ENCODE data around the gene SH3TC1. TPM values are rescaled to one million over a fixed set of nuclear protein-coding genes. Genes with fewer than 3 reads are reported as not detected.

The SH3TC1 gene
- polyA plus RNA-seq, 1 donor (not counting 4 experiments of a cell fraction or from before 2014, with no cell fraction given): 12.3 TPM

GRCh38 chr4:8169763-8170162, 29.3 kb upstream of the SH3TC1 start:
- Histone ChIP-seq H3K4me2 (ENCODE audit: control insufficient read depth, extremely low read depth, insufficient read depth, low read depth, low read length) (no peak overlapping the region), H3K27me3 (ENCODE audit: control insufficient read depth, extremely low read depth, insufficient read depth, low read length) (peaks cover 8% of the 10 kb centered on the region), H2AFZ (ENCODE audit: control insufficient read depth, low read length) (no peak overlapping the region), H3K9me1 (ENCODE audit: control insufficient read depth, extremely low read depth, insufficient read depth, low read length) (no peaks in the 10 kb centered on the region), H3K36me3 (ENCODE audit: control insufficient read depth in 2 of 2, extremely low read depth in 1 of 2, insufficient read depth in 2 of 2, low read length in 2 of 2) (no peaks in the 10 kb centered on the region), H3K79me2 (ENCODE audit: control insufficient read depth, insufficient read depth, low read length) (no peaks in the 10 kb centered on the region), H3K9ac (ENCODE audit: control insufficient read depth, extremely low read depth, insufficient read depth, low read length) (no peak overlapping the region), H3K4me3 (ENCODE audit: control insufficient read depth in 2 of 3, extremely low read depth in 1 of 3, insufficient read depth in 2 of 3, low read depth in 1 of 3, low read length in 3 of 3) (no peak overlapping the region), H4K20me1 (ENCODE audit: control insufficient read depth, extremely low read depth, insufficient read depth, low read length) (no peaks in the 10 kb centered on the region), H3K9me3 (ENCODE audit: control insufficient read depth, low read depth, low read length) (peaks cover 4% of the 10 kb centered on the region), H3K4me1 (ENCODE audit: control insufficient read depth, extremely low read depth, insufficient read depth, low read length) (peaks cover 5% of the 10 kb centered on the region), H3K27ac (ENCODE audit: control insufficient read depth, insufficient read depth, low read length) (no peak overlapping the region)
- dilution Hi-C loops (cut with MboI; ENCODE audit: extremely low pct_ligation_motif_present, low sequenced_read_pairs): no loop called here
- TF ChIP-seq CTCF (optimal IDR thresholded peaks at IDR 0.05 in 1 of 3, IDR thresholded peaks at IDR 0.05 in 1 of 3, conservative IDR thresholded peaks at IDR 0.05 in 1 of 3; ENCODE audit: extremely low read depth in 1 of 3, insufficient read depth in 2 of 3, low read length in 3 of 3): no peak
- no peak for TF ChIP-seq EZH2 (IDR thresholded peaks at IDR 0.05; ENCODE audit: low read length)
- DNase-seq (ENCODE audit: low read depth, low spot score): no peak
- FAIRE-seq: no peak

- Histone ChIP-seq H3K4me3 (ENCODE audit: control insufficient read depth in 2 of 3, extremely low read depth in 1 of 3, insufficient read depth in 2 of 3, low read depth in 1 of 3, low read length in 3 of 3) (no peak overlapping the region), H3K9ac (ENCODE audit: control insufficient read depth, extremely low read depth, insufficient read depth, low read length) (no peak overlapping the region), H3K27me3 (ENCODE audit: control insufficient read depth, extremely low read depth, insufficient read depth, low read length) (peaks cover 8% of the 10 kb centered on the region), H2AFZ (ENCODE audit: control insufficient read depth, low read length) (no peak overlapping the region), H3K9me3 (ENCODE audit: control insufficient read depth, low read depth, low read length) (peaks cover 4% of the 10 kb centered on the region), H3K79me2 (ENCODE audit: control insufficient read depth, insufficient read depth, low read length) (no peaks in the 10 kb centered on the region), H3K36me3 (ENCODE audit: control insufficient read depth in 2 of 2, extremely low read depth in 1 of 2, insufficient read depth in 2 of 2, low read length in 2 of 2) (no peaks in the 10 kb centered on the region), H3K4me2 (ENCODE audit: control insufficient read depth, extremely low read depth, insufficient read depth, low read depth, low read length) (no peak overlapping the region), H4K20me1 (ENCODE audit: control insufficient read depth, extremely low read depth, insufficient read depth, low read length) (no peaks in the 10 kb centered on the region), H3K27ac (ENCODE audit: control insufficient read depth, insufficient read depth, low read length) (no peak overlapping the region), H3K9me1 (ENCODE audit: control insufficient read depth, extremely low read depth, insufficient read depth, low read length) (no peaks in the 10 kb centered on the region), H3K4me1 (ENCODE audit: control insufficient read depth, extremely low read depth, insufficient read depth, low read length) (peaks cover 2% of the 10 kb centered on the region)
- FAIRE-seq: no peak
- DNase-seq (ENCODE audit: low read depth, low spot score): no peak
- no peak for TF ChIP-seq CTCF (optimal IDR thresholded peaks at IDR 0.05 in 1 of 3, IDR thresholded peaks at IDR 0.05 in 1 of 3, conservative IDR thresholded peaks at IDR 0.05 in 1 of 3; ENCODE audit: extremely low read depth in 1 of 3, insufficient read depth in 2 of 3, low read length in 3 of 3)
- TF ChIP-seq EZH2 (IDR thresholded peaks at IDR 0.05; ENCODE audit: low read length): no peak
- dilution Hi-C loops (cut with MboI; ENCODE audit: extremely low pct_ligation_motif_present, low sequenced_read_pairs): no loop called here
Observed at GRCh38 chr4:8170341-8170740, 28.7 kb upstream of the SH3TC1 start.

All from keratinocyte (primary cell).